Stimulated activated CD8-positive, alpha-beta memory T cell treated with anti-CD3 and anti-CD28 coated beads, Interleukin-15, amount 100 ng/mL, for 24 hours (primary cell): ENCODE results near the gene ZBTB21.
"Not testable (repeated sequence)": the region's sequence is repeated elsewhere in the genome, so short reads cannot be mapped to it uniquely, and the experiment has no call there.

Experiments used
- DNase-seq: peaks from one replicate; pipeline ENCODE4 v3.0.0-alpha.2; 2020; ENCODE audit warnings: low read depth

Gene ZBTB21

DNA sequence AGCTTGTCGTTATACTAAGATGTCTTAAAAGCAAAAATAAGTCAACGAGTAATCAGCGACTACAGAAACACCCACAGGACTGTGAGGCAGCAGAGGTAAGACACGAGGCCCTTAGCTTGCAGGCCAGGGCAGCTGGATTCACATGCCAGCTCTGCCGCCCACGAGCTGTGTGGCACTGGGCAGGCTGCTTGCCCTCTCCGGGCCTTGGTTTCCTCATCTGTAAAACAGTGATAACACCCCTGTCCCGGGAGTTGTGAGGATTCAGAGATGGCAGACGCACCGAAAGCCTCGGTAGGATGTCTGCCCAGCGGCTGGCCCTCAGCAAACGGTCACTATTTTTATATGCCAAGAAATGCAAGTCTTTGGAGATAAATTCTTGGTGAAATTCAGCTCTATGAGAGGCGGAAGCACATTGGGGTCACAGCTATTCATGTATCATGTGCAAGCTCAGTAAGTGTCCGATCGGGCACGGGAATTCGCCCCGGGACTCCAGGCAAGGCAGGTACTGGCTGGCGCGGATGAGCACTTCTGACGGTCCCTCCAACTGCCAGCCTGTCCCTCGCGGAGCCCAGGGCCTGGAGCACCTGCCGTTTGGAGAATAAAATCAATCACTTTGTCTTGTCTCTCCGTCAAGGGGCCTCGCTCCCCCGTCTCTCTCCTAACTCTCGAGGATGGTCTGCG lies 57.5 kb downstream of the ZBTB21 start:
- DNase-seq, result no peak

DNA sequence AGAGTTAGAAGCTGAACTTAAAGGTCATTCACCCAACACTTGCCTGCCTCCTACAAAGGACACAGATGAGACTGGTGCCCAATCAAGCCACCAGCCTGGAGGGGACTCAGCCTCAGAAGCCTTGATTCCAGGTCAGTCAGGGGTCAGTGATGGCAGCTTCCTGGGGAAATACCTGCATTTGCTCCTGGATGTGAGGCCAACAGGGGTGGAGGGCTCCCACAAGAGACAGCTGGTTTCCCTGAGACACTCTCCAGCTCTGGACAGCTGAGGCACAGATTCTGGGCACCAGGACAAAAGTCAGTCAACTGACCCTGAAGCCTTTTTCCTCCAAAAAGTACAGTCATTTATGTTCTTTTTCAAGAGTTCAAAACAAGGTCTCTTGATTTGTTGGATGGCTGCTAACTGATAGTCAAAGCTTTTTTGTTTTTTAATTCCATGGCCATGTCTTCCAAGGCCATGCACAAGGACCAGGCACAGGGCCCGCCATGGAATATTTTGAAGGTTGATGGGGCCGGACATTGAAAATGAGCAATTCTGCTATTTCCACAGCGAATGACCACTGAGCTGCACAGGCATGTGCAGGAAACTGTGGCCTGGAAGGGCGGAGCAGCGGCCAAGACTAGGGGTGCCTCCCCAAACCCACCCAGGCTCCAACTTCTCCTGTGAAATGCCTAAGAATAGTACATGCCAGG lies 58.1 kb downstream of the ZBTB21 start:
- no peak for DNase-seq

DNA sequence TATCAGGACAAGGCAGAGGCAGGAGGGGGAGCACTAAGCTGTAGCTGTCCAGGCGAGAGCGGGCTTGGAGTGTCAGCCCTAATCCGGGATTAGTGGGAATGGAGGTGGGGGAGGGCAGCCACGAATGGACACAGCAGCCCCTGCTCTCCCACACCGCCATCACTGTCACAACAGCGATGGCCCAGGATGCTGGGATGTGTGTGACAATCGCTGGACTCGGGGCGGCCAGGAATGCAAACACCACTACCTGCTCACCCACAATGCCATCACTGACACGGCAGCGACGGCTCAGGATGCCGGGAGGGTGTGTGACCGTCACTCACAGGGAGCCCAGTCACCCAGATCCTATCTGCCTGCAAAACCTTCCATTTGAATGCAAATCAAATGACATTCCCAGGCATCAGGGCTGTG lies 59.2 kb downstream of the ZBTB21 start:
- DNase-seq, result no peak

DNA sequence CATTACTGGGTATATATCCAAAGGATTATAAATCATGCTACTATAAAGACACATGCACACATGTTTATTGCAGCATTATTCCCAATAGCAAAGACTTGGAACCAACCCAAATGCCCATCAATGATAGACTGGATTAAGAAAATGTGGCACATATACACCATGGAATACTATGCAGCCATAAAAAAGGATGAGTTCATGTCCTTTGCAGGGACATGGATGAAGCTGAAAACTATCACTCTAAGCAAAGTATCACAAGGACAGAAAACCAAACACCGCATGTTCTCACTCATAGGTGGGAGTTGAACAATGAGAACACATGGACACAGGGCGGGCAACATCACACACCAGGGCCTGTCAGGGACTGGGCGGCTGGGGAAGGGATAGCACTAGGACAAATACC lies 60.5 kb downstream of the ZBTB21 start:
- not testable (repeated sequence) for DNase-seq

DNA sequence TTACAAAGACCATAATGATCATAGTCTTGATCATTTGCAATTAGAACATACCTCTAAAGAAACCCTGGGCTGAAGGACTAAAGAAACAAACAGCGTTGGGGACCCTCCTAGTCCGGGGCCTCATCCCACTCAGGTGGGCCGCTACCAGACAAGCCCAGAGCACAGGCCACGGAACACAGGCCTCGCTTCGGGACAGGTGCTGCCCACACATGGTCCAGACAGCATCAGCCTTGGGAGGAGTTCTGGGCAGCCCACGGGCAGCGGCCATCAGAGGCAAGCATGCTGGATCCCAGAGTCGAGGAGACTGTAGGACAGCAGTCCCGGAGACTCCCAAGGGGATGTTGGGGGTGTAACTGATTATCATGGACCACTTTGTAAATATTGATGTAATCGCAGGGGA lies 61.3 kb downstream of the ZBTB21 start:
- no peak for DNase-seq

DNA sequence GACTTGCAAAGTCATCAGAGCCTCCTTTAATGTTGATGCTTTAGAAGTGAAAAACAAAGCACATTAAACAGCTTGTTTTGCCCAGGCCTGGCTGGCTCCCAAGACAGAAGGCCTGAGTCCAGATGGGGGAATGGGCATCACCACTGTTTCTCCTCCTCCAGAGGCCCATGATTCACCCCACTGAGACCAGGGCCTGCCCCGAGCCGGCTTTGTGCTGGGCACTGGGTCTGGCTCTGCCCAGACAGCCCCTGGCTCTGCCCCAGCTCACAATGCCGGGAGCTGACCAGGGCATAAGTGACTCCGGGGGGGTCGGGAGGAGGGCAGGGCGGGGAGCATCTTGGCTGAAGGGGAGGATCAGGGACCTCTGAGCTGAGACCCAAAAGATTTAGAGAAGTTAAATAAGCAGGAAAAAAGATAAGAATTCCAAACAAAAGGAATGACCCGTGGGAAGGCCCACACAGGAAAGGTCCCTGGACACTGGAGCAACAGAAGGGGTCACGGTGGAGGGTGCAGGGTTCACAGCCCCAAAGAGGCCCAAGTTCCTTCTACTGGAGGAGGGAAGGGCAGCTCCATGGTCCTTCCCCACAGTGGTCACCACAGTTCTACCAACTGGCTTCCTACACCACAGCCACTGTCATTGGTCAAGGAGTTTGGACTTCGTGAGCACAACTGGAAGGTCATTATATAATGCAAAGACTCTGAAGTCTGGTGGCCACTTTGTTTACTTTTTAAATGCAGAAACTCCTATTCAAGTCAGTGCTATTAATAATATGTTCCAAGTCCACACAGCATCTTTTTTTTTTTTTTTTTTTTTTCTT lies 61.9 kb downstream of the ZBTB21 start:
- no peak for DNase-seq

DNA sequence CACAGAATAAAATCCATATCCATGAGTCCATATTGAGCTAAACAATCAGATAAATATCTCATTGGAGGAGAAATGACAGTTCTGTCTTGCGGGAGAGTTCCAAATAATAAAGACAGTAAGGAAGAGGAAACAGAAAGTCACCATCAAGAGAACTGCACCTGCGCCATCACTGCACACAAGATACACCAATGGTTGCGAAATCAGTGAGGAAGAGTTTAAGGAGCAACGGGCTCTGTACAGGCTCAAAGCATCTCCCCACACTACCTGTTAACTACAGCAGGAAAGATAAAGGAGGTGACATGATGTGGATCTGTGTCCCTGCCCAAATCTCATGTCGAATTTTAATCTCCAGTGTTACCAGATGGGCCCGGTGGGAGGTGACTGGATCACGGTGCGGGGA lies 64.2 kb downstream of the ZBTB21 start:
- no peak for DNase-seq

DNA sequence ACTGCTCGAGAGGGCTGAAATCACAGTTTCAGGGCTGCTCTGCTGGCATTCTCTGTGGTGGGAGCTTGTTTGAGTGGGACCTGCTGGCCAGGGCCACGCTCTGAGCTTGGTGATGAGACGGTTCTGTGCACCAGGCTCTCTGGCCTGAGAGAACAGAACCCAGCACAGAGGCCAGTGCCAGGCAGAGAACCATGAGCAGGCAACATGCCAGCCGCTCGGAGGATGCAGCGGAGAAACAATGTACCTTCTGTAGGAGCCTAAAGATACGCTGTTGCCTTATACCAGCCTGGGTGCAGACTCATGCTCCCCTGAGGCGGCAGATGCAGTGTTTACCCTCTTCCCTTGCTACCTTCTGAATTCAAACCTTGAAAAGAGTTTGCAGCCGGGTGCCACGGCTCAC lies 66.3 kb downstream of the ZBTB21 start:
- no peak for DNase-seq

DNA sequence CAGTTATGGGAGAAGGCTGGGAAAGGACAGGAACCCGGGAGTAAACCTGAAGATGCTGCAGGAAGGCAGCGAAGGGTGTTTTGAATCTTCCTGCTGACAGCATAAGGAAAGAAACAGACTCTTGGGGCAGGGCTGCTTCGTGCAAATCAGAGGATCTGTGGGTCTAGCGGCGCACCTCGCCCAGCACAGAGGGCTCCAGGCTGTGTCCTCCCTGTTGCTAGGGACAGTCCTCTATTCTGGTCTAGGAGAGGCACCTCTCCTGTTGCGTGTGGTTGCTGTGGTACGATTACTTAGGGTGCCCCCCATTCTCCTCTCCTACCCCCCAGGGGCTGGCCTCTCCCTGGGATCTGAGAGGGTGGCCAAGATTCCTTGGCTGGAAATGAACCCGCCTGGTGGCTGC lies 67.7 kb downstream of the ZBTB21 start:
- DNase-seq, result no peak

DNA sequence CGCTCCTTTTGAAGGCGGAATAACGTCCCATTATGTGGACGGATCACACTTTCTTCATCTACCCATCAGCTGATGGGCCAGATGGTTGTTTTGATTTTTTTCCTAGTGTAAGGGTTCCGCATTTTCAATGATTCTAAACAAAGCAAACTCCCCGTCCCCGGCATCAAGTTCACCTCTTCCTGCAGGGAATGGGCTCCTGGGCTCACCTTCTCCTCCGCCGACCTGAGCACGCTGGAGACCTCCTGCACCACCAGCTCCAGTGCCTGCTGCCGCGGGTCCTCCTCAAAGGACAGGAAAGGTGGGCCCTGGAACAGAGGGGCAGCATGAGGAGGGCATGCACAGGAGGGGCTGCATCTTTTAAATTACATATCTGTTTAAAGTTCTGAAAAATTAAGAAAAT lies 68.2 kb downstream of the ZBTB21 start:
- DNase-seq, result no peak

DNA sequence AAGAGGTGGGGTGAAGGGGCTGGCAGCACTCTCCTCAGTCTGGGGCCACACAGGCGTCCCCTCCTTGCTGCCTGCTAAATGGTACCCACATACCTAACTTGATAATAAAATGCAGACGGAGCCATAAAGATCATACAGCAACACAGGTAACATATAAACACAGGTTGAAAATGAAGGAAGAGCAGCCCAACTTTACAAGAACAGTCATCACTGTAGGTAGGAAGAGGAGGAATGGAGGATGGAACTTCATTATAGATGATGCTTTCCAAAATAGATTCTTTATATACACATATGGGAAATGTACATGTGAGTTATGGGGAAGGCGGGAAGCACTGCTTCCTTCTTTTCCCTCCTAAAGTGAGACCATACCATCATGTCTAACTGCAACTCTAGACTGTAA lies 69.7 kb downstream of the ZBTB21 start:
- no peak for DNase-seq

DNA sequence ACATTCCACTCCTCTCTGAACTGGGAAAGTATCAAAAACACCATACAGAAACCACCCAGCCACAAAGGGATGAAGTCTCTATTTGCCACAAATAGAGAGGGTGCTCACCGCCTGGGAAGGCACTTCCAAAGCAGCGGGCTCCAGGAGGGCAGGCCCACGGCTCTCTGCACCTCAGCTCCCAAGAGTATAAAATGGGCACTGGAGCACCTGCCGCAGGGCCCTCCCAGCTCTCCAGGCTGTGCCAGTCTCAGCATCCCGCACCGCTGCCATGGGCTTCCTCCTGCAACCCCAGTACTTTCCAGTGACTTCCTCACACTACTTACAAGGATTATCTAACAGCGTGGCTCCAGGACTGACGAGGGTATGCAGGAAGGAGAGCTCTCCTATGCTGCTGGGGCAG lies 70.8 kb downstream of the ZBTB21 start:
- DNase-seq, result no peak
